ENCODE results near the gene LRRC32. TPM values are rescaled to one million over a fixed set of nuclear protein-coding genes. Genes with fewer than 3 reads are reported as not detected.

Gene LRRC32
- total RNA-seq, 1 experiment from 2014 or later: not detected

DNA sequence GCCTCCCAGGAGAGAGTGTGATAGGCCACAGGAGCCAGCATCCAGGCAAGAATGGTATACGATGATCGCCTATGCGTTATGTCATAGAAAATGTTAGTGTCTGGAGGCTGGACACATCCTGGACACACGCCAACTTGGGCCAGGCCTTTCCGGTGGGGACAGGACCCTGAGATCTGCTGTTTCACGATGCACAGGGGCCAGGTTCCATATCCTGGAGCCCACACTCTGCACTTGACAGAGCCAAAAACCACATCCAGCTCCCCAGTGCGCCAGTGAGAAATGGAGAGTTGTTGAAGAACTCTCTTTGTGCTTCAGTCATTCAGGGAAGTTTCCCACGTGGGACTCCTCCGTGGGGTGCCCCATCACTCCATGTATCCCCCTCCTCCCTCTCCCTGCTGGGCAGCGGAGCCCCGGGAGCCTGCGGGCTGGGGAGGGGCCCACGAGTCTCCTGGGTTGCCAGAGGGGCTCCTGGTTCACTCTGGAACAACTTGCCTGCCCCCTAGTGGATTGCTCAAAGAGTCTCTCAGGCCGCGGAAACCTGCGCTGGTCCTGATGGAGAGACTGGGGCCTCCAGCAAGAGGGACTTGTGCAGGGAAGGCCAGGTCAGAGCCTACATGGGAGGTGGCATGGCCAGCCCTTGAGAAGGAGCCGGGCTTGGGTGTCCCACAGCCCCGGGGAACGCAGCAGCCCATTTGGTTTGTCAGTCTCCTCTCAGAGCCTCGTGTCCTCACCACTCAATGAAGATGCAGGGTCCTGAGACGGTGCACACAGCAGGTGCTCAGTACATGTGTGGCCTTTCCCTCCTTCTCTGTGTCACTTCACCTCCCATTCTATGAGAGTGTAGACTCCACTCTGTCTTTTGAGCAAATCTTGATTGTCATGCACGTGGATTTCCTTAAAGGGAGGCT, 10.2 kb upstream of the LRRC32 start:
- DNase-seq (ENCODE audit: low spot score): peak; percentile 64

DNA sequence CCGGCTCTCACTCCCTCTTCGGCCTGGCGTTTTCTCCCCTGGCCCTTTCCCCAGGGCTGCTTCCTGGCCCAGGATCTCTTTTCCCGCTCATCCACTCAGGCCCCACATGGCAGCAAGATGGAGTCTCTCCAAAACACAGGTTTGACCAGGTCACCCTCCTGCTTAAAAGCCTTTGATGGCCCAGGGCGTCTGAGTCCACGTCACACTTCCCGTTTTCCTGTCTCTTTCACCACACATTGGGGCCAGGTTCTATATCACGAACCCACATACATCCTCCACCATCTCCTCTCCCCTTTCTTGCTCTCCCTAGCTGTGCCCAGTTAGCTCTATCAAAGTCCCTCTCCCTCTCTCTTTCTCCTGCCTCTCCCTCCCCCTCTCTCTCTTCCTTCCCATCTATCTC, 7.8 kb upstream of the LRRC32 start:
- no peak for DNase-seq (ENCODE audit: low spot score)

DNA sequence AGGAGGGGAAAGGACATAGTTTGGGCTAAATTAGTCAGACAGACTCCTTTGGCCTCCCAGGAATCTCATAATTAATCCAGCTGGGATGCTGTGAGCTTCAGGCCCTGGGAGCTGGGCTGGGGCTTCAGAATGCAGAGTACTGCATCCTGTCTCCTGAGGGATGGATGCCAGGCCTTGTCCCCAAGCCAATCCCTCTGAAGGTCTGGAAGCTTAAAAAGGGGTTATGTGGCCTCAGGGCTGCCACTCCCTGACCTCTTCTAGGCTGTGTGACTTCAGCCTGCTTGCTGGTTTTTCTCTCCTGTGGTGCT, 6.9 kb upstream of the LRRC32 start:
- peak; percentile 23 for DNase-seq (ENCODE audit: low spot score)

DNA sequence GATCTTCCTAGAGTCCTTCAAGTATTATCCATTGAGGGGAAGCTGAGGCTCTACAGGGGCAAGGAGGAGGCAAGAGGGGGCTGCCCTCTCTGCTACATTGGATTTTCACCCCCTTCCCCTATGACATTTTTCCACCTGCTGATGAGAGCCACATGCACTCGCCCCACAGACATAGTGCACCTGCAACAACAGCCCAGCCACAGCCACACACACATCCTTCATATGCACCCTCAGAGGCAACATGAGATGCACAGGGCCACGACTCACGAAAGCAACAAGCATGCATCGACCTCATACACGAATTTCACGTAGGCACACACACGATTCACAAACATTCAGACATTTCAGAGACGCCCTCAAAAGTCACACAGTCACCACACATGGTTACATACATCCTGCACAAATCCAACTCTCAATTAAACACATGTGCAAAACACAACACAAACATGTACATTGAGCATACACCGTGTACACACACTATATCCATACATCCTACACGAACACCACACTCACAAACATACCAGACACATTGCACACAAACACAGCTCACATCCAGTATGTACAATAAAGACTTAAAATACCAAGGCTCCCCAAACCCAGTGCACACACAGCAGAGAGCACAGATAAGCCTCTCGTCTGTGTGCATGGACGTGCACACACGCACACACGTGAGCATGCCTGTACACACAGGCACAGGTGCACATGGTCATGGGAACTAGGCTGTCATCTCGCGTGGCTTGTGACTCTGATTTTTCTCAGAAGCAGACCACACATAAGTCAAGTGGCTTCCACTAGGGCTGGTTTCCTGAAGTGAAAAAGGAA, 6.3 kb upstream of the LRRC32 start:
- no peak for DNase-seq (ENCODE audit: low spot score)

DNA sequence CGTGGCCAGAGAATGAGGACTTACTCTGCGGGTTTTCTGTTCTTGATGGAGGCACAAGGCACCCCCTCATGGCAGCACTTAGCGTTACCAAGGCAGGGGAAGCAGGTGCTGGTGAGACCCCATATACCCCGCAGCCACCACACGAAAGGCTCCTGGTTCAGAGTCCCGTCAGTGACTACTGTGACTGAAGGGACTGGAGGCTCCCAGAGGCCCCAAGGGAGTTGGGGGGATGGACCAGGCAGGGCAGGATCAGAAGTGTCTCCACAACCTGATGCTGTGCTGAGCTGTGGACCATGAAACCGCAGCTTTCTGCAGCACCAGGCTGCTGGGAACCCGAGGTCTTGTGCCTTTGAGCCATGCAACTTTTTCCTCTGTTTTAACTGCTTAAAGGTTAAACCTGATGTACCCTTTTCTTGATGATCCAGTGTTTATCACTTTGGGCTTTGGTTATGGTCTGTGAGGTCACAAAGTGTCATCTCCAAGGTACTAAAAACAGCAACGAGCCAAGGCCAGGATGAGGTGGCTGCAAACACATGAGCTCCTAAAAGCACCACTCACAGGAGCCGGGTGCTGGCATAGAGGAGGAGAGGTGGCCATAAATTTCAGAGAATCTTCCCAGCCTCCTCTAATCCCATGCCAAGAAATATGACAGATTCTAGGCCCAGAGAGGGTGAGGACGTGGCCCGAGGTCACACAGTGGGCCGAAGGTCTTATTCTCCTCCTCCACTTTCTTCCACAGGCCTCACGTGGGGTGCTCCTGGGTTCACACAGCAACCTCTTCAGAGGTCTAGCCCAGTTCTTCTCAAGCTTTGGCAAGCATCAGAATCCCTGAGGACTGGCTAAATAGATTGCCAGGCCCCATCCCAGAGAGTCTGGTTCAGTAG, 4.2 kb upstream of the LRRC32 start:
- no peak for DNase-seq (ENCODE audit: low spot score)

DNA sequence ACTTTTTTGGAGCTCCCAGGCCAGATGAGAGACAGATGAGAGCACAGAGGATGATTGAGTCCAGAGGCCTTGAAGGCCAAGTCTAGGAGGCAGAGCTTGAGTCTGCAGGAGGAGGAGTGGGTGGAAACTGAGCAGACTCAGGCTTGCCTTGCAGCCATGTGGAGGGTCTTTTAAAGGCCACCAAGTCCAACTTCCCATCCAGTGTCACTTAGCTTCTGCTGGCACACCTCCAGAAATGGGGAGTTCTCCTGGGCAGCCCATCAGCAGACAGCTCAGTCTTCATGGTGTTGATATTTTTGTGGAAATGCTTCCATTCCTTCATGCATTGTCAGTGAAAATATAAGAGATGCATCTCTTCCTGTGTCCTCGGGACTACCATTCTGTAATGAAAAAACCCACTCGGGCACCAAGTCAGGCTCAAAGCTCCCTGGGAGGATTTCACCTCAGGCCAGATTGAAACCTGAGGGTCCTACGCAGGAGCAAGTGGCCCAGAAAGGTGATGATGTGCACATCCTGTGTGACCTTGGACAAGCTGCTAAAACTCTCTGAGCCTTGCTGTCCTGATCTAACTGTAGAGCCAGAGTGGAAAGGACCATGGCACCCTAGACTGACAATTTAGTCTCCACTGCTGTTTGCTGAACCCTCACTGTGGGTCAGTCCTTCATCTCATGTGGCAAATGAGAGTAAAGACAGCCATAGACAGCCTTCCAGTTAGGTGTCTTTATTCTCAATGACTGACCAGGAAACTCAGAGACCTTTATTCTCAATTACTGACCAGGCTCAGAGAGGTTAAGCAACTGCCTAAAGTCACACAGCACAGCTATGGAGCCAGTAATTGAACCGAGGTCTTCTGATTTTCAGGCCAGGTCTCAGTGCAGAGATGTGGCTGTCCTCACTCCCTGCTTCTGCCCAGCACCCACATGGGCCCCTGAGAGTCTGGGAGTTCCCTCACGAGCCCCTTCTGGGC, 2.9 kb upstream of the LRRC32 start:
- no peak for DNase-seq (ENCODE audit: low spot score)

DNA sequence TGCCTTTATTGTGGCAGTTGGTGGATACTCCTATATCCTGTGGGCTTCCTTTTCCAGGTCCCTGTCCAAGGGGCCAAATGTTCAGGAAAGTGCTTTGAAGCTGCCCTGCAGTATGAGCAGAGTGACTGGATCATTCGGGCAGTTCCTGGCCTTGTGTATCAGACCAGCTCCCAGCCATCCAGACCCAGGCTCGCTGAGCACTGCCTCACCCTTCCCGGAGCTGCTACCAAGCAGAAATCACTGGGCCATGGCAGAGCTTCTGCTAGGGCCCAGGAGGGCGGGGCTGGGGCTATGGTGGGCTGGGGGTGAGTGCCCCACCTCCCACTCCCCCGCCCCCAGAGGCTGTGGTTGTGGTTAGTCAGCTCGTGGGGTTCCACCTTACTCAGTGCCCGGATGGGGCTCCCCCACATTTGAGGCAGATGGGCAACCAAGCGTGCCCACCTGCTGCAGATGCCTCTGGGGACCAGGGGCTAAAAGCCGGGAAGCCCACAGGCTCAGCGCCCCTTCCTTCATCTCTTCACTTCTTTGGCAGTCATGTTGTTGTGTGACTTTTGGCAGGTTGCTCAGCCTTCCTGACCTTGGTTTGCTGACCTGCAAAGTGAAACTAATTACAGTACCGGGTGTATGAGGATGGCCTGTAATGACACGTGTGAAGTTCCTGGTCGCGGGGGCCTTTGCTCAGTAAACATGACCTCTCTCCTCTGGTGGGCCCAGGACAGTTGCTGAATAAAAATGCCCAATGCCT, 2.1 kb upstream of the LRRC32 start:
- no peak for DNase-seq (ENCODE audit: low spot score)

DNA sequence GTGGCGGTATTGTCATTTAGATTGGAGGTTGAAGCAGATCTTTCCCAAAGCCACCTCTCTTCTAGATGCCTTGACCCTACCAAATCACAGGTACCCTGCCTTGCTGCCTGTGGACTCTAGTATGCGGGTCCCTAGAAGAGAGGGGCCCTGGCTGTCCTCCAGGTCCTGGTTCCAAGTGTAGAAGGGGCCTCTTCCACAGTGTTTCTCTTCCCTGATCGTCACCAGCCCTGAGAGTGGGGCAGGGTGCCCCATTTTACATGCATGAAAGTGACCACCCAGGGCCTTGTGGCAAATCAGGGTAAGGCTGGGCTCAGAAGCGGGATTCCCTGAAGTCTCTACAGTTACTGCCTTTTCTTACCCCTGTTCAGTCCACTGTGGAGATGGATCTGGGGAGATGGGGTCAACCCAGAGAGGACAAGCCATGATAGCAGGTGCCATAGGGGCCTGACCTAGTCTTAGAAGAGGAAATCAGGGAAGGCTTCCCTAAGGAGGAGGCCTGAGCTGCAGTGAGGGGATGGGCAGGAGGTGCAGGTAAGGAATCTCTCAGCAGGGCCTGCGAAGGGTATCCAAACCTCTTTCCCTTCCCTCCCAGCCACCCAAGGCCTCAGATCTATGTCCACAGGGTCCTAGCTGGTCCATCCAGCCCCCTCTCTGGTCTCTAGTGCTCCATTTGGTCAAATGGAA, 1.2 kb upstream of the LRRC32 start:
- DNase-seq (ENCODE audit: low spot score): no peak

DNA sequence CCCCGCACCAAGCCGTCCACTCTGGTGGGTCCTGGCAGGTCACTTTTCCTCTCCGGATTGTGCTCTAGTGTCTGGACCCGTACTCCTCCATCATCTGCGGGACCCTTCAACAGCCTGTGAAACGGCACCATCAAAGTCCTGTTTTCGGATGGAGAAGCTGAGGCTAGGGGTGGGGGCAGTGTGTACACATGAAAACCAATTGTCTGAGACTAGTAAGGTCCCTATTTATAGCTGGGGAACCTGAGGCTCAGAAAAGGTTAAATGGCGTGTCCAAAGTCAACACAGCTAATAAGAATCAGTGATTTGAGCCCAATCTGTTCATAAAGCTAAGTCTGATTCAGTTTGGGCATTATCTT, 668 bp upstream of the LRRC32 start:
- no peak for DNase-seq (ENCODE audit: low spot score)

DNA sequence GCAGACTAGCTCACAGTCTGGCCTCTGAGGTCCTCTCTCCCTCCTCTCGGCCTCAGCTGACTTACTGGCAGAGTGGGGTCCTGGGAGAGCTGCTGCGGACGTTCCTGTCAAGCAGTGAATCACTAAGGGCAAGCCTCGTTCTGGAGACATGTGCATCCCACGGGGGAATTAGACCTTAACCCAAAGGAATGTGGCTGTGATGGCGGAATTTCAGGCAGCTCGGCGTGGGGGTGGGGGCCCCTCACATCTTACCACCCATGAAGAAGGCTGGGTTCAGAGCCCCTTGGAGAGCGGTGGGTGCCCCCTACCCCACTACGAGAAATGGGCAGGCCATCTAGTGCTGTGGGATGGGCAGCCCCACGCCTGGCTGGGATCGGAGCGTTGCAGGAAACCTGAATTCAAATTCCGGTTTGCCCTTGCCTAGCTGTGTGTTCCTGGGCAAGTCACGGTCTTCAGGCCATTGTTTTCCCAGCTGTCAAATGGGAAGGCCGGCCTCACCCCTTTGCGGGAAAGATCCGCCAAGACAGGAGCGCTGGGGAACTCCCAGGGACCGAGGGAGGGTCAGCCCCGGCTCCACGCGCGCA, 554 bp downstream of the LRRC32 start:
- DNase-seq (ENCODE audit: low spot score): peak; percentile 19

DNA sequence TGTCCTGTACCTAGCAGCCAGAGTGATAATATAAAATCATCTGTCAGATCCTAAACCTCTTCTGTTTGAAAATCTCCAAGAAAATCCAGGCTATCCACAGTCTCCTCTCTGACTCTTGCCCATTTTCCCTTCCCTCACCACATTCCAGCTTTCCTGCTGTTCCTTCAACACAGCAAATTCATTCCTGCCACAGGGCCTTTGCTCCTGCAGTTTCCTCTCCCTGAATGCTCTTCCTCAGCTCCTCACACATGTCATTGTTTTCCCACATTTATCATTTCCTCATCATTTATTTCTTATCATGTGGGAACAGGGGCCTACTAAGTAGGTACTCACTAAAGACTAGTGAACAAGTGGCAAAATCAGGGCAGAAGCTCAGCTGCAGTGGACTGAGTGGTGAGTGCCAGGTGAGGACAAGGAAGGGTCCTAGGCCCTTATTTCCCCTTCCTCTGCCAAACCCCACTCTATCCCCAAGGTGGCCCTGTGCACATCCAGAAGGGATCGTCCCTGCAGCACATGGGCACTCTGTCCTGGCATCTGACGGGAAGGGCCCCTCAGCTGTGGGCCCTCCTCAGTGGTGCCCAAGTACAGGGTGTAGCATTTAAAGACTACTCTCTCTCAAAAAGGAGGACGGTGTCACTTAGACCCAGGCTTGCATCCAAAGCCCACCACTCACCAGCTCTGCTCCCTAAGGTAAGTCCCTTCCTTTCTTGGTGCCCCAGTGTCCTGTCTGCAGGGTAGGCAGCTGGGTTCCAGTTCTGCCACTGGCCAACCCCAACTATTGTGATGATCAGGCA, 2.0 kb downstream of the LRRC32 start:
- DNase-seq (ENCODE audit: low spot score): no peak

DNA sequence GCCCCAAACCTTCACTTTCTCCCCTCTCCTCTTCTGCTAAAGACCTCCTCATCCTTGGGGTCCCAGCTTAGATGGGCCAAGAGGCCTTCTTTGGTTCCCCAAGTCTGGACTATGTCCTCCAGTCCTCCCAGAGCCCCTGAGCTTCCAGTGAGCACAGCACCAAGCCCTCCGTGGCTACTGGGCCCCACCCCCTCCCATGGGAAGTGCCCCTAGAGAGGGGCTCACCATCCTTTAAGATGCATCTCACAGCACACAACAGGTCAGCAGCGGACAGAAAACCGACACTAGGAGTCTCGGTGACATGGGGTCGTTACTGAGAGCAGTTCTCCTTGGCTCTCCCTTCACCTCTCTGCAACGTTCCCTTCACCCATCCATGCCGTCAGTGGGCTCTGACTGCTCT, 2.7 kb downstream of the LRRC32 start:
- DNase-seq (ENCODE audit: low spot score): no peak

DNA sequence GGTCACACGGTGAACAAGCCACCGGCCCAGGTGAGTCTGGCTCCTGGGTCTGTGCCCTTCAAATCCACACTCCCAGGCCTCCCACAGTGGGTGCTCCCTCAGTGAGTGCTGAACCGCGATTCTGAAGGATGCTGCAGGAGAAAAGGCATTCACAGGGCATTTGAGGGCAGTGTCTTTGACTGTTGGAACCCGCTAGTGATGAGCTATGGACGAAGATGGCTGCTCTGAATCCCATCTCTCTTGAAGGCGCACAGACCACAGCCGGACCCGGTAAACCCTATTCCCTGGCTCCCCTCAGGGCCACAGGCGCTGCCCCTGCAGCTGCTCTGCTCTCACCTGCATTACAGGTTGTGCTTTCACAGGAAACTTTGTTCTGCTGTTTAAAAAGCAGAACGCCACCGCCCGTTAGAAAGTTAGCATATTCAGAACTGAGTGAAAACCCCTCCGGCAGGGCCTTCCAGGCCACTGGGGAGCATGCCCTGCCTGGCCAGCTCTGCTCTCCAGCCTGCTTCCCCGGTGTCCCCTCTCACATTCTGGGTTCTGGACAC, 3.2 kb downstream of the LRRC32 start:
- DNase-seq (ENCODE audit: low spot score): no peak

DNA sequence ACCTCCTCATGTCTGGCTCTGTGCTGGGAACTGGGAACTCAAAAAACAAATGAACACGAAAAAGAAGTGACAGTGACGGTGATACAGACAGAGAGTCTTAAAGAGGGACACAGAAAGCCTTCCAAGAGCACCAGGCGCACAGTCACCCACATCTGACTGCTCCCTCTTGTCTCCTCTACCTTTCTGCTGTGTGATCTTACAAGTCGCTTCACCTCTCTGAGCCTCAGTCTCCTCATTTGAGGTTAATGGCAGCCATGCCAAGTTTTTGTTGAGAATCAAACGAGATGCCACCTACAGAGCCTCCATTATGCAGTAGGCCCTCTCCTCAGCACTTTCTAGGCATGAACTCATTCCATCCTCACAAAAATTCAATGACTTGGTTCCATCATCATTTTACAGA, 3.7 kb downstream of the LRRC32 start:
- no peak for DNase-seq (ENCODE audit: low spot score)

DNA sequence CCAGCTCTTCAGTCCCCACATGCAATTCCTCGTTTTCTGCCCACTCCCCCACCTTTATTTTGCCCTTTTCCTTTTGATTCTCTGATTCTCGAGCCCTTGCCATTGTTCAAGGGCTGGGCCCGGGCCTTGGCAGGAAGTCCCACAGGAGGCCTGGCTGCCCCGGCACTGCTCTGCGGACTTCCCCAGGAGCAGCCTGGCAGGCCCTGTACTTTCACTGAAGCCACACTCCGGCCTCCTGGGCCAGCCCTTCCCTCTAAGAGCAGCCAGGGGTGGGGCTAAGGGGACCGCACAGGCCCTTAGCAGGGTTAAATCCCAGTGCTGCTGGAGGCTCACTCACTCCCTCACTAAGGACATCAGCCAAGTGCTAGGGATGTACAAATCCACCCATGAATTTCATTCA, 4.1 kb downstream of the LRRC32 start:
- no peak for DNase-seq (ENCODE audit: low spot score)

DNA sequence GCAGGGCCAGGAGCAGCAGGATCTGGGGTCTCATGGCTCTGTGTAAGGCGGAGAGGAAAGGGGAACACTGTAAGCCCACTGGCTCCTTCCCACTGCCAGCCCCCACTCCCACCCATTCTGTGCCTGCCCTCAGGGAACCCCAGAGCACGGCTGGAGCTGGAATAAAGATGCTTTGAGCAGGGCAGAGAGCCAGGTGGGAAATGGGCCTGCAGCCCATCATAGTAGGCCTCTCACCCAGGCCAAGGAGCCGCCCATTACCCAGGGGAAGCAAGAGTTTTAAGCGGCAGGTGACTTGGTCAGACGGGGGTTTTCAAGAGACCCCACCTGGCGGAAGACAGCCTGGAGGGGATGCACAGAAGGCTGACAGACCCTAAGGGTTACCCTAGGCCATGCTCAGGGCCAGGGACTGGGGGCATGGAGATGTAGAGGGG, 4.6 kb downstream of the LRRC32 start:
- no peak for DNase-seq (ENCODE audit: low spot score)

DNA sequence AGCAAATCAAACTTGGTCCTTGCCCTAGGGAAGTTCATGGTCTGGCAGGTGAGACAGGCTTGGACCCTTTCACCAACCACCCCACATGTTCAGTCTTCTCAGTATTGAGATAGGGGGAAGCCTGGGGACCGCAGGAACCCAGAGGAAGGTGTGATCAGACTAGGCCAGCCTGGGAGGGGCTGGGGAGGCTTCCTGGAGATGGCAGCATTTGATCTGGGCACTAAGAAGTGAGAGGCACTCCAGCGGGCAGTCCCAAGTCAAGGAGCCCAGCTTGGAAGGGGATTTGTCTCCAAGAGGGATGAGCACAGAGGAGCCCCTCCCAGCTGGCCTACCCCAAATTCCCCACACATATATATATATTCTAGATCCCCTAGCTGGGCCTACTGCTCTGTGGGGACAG, 5.4 kb downstream of the LRRC32 start:
- DNase-seq (ENCODE audit: low spot score): no peak

DNA sequence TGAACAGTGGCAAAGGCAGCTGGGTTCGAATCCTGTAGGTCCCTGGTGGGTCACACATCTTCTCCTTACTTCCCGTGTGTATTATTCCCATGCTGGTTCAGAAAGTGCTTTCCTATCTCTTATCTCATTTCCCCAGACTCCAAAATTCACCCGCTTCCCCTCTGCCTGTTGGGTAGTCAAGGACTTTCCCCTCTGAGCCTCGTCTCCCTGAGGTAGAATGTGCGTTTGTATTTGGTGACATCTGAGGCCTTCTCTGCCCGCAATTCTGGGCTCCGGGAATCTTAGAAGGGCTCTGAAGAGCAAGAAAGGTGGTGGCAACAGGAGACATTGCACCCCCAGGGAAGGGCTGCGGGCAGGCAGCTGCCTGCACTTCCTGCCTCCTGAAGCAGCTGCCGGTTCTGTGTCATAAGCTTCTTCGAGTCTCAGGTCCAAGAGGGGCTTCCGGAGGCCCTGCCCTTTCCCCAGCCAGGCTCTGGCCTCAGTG, 5.9 kb downstream of the LRRC32 start:
- no peak for DNase-seq (ENCODE audit: low spot score)
